GM12875 (cell line): ENCODE results near the gene PTDSS2.
"Not testable (repeated sequence)": the region's sequence is repeated elsewhere in the genome, so short reads cannot be mapped to it uniquely, and the experiment has no call there.

Experiments used
- H3K4me3 ChIP-seq: one replicate; pipeline ENCODE4 v1.5.1; 2011; ENCODE audit warnings: low read depth, low read length, control low read depth
- CTCF ChIP-seq: IDR thresholded peaks from 2 replicates; pipeline ENCODE4 v1.5.1; 2011; ENCODE audit warnings: low read depth, mild to moderate bottlenecking, control low read depth, inconsistent platforms, low read length, moderate library complexity, borderline replicate concordance; ENCODE audit not compliant: insufficient read depth

Gene PTDSS2

GRCh38 chr11:409600-410483 lies 40.2 kb upstream of the PTDSS2 start:
- H3K4me3 ChIP-seq, result no peak overlapping the region
- TF ChIP-seq CTCF, result no peak

GRCh38 chr11:410711-411110 lies 39.4 kb upstream of the PTDSS2 start:
- H3K4me3 ChIP-seq, result not testable (repeated sequence)

- not testable (repeated sequence) for H3K4me3 ChIP-seq
Observed at GRCh38 chr11:411520-411919, 38.6 kb upstream of the PTDSS2 start.

- TF ChIP-seq CTCF, result no peak
- no peak overlapping the region for H3K4me3 ChIP-seq
Observed at GRCh38 chr11:412641-413119, 37.4 kb upstream of the PTDSS2 start.

- no peak overlapping the region for H3K4me3 ChIP-seq
- TF ChIP-seq CTCF, result no peak
Observed at GRCh38 chr11:413120-414081, 36.7 kb upstream of the PTDSS2 start.

- H3K4me3 ChIP-seq, result peak overlapping the region; percentile 43
- no peak for TF ChIP-seq CTCF
Observed at GRCh38 chr11:414318-414857, 35.7 kb upstream of the PTDSS2 start.

GRCh38 chr11:415640-416041 lies 34.4 kb upstream of the PTDSS2 start:
- H3K4me3 ChIP-seq, result peak overlapping the region; percentile 24
- no peak for TF ChIP-seq CTCF
